ENCODE data around the gene TMEM72. TPM values are rescaled to one million over a fixed set of nuclear protein-coding genes. Genes with fewer than 3 reads are reported as not detected.
A peak's percentile ranks its signal among the peaks of the same experiment; 100 is the strongest.

The TMEM72 gene
- total RNA-seq (2021; ENCODE audit: unreplicated experiment) (not detected), Bru-seq, nascent RNA (percentile 4 among the genes with signal in this experiment), BruChase-seq, experiment 1, labeled RNA remaining after a 2-hour chase (not detected), BruChase-seq, experiment 2, labeled RNA remaining after a 6-hour chase (percentile 4 among the genes with signal in this experiment)
- polyA plus RNA-seq (2012; ENCODE audit: insufficient read length) = not detected
- long read RNA-seq = 0 reads

DNA sequence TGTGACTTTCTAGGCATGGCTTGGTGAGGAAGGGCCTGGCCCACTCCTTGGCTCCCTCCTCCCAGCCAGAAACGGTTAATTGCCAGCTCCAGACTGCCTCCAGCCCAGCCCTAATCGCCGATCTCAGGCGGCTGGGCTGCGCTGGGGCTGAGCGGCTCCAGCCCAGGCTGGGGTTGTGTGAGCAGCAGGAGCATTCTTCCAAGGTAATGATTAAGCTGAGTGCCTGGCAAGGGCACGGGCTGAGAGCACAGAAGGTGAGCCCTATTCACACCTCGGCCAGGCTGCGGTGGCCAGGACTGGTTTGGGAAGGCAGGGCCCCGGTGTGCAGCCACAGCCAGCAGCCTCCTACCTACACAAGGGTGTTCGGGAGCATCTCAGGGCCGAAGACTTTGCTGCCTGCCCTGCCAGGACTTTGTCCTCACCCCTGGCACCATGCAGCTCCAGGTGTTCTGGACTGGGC, at the start of gene TMEM72:
Gene TMEM72 (plus strand): TSS at position 257 of the 460 bp plus-strand sequence. CDS start 176 bp downstream, at position 433.
- Histone ChIP-seq H3K4me3 (ENCODE audit: low read depth in 2 of 2, low read length in 2 of 2) (no peak within 1 kb of the TSS), H3K36me3 (ENCODE audit: control insufficient read depth, insufficient read depth, low read length) (no peaks in the 10 kb centered on the region), H3K27ac (ENCODE audit: low read length) (no peak within 1 kb of the TSS), H3K9me3 (ENCODE audit: control insufficient read depth, insufficient read depth, low read depth, low read length) (no peaks in the 10 kb centered on the region), H3K27me3 (ENCODE audit: control insufficient read depth, insufficient read depth, low read length) (peaks cover 3% of the 10 kb centered on the region), H3K4me1 (ENCODE audit: control insufficient read depth, insufficient read depth, low read length) (no peaks in the 10 kb centered on the region; the same call in 1 of the 2 replicates)
- no TSS peak for BruUV-seq (replicated peaks)
- in situ Hi-C loops (cut with HindIII; ENCODE audit: low pct_unique_long_range_greater_than_20kb, low sequenced_read_pairs) = no loop called here
- peak; percentile 40 for ATAC-seq
- CTCF ChIA-PET = no interaction called here
- TF ChIP-seq, protein P1, sequence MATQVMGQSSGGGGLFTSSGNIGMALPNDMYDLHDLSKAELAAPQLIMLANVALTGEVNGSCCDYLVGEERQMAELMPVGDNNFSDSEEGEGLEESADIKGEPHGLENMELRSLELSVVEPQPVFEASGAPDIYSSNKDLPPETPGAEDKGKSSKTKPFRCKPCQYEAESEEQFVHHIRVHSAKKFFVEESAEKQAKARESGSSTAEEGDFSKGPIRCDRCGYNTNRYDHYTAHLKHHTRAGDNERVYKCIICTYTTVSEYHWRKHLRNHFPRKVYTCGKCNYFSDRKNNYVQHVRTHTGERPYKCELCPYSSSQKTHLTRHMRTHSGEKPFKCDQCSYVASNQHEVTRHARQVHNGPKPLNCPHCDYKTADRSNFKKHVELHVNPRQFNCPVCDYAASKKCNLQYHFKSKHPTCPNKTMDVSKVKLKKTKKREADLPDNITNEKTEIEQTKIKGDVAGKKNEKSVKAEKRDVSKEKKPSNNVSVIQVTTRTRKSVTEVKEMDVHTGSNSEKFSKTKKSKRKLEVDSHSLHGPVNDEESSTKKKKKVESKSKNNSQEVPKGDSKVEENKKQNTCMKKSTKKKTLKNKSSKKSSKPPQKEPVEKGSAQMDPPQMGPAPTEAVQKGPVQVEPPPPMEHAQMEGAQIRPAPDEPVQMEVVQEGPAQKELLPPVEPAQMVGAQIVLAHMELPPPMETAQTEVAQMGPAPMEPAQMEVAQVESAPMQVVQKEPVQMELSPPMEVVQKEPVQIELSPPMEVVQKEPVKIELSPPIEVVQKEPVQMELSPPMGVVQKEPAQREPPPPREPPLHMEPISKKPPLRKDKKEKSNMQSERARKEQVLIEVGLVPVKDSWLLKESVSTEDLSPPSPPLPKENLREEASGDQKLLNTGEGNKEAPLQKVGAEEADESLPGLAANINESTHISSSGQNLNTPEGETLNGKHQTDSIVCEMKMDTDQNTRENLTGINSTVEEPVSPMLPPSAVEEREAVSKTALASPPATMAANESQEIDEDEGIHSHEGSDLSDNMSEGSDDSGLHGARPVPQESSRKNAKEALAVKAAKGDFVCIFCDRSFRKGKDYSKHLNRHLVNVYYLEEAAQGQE (IDR thresholded peaks at IDR 0.05; ENCODE audit: insufficient read depth in 1 of 2, low read depth in 2 of 2, low read length in 1 of 2) = no peak
- TF ChIP-seq, protein P2, sequence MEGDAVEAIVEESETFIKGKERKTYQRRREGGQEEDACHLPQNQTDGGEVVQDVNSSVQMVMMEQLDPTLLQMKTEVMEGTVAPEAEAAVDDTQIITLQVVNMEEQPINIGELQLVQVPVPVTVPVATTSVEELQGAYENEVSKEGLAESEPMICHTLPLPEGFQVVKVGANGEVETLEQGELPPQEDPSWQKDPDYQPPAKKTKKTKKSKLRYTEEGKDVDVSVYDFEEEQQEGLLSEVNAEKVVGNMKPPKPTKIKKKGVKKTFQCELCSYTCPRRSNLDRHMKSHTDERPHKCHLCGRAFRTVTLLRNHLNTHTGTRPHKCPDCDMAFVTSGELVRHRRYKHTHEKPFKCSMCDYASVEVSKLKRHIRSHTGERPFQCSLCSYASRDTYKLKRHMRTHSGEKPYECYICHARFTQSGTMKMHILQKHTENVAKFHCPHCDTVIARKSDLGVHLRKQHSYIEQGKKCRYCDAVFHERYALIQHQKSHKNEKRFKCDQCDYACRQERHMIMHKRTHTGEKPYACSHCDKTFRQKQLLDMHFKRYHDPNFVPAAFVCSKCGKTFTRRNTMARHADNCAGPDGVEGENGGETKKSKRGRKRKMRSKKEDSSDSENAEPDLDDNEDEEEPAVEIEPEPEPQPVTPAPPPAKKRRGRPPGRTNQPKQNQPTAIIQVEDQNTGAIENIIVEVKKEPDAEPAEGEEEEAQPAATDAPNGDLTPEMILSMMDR (IDR thresholded peaks at IDR 0.05) = no peak
- TF ChIP-seq TCF7L2 (IDR thresholded peaks at IDR 0.05; ENCODE audit: low read depth, low read length) (no peak), POLR2AphosphoS5 (IDR thresholded peaks at IDR 0.05; ENCODE audit: low read depth, low read length) (no peak), SIN3A (IDR thresholded peaks at IDR 0.05; ENCODE audit: borderline replicate concordance, insufficient read depth, low read depth, low read length) (no peak)
- POLR2A ChIA-PET = no interaction called here
- DNase-seq (ENCODE audit: low read depth, low spot score) = no peak
- intact Hi-C loops (cut with micrococcal nuclease; ENCODE audit: unreplicated experiment) = no loop called here

DNA sequence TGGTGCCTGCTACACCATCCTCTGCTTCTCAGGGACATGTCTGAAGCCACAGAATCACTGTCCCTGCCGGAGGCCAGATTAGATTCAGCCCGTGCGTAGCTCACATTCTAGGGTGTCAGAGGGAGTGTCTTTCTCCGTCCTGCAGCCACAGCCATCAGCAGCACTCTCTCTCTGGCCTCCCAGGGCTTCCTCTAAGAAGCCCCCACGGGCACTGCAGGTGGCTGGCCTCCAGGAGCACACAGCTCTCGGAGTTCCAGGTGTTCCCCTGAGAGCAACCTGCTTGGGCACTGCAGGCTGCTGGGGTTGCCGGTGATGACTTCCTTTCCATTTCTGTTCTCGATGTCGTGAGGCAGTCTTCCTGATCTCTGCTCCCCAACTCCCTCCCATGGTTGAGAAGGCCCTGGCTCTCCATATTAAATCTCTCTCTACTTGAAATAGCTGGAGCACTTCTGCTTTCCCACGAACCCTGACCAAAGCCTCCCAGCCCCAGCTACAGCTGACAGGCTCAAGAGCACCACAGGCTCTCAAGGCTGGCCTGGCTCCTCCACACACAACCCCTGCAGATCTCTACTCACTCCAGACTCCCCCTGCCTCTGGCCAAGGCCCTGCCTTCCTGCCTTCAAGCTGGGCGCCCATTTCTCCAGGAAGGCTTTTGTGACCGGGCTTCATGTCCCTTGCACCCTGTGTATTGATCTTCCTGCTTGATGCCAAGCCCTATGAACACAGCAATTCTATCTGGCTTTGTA, 49.0 kb upstream of the TMEM72 start:
- in situ Hi-C loops (cut with HindIII; ENCODE audit: low pct_unique_long_range_greater_than_20kb, low sequenced_read_pairs) (no loop called here), intact Hi-C loops (cut with micrococcal nuclease; ENCODE audit: unreplicated experiment) (loop anchor here (10.0 kb wide), 1 partner anchor 267 kb away; no protein-coding TSS in a partner anchor)
- H3K36me3 ChIP-seq (ENCODE audit: control insufficient read depth, insufficient read depth, low read length) = no peaks in the 10 kb centered on the region
- no peak overlapping the region for H3K27ac ChIP-seq (ENCODE audit: low read length)
- no peak overlapping the region for H3K4me3 ChIP-seq (ENCODE audit: low read depth in 2 of 2, low read length in 2 of 2)
- H3K27me3 ChIP-seq (ENCODE audit: control insufficient read depth, insufficient read depth, low read length) = peaks cover 7% of the 10 kb centered on the region; the same call in 1 of the 2 replicates
- BruUV-seq (replicated peaks) = no TSS peak
- CTCF ChIA-PET = no interaction called here
- TF ChIP-seq TCF7L2 (IDR thresholded peaks at IDR 0.05; ENCODE audit: low read depth, low read length) (no peak), SIN3A (IDR thresholded peaks at IDR 0.05; ENCODE audit: borderline replicate concordance, insufficient read depth, low read depth, low read length) (no peak), POLR2AphosphoS5 (IDR thresholded peaks at IDR 0.05; ENCODE audit: low read depth, low read length) (no peak)
- TF ChIP-seq, protein P1 (IDR thresholded peaks at IDR 0.05; ENCODE audit: insufficient read depth in 1 of 2, low read depth in 2 of 2, low read length in 1 of 2) = no peak
- TF ChIP-seq, protein P2 (IDR thresholded peaks at IDR 0.05) = no peak
- ATAC-seq (no peak), DNase-seq (ENCODE audit: low read depth, low spot score) (no peak)
- POLR2A ChIA-PET = no interaction called here
- peaks cover 4% of the 10 kb centered on the region; the same call in 1 of the 2 replicates for H3K4me1 ChIP-seq (ENCODE audit: control insufficient read depth, insufficient read depth, low read length)
- no peaks in the 10 kb centered on the region for H3K9me3 ChIP-seq (ENCODE audit: control insufficient read depth, insufficient read depth, low read depth, low read length)
